DND-41 (cell line): ENCODE measurements around the gene ING4.
A peak's percentile ranks its signal among the peaks of the same experiment; 100 is the strongest.

Experiments used
- ATAC-seq: fragments of 200-7000 bp; cut with Tn5 transposase; 3 replicates; pipeline ENCODE4 v1.9.1; 2021; ENCODE audit warnings: low read depth; ENCODE audit not compliant: insufficient read depth
- DNase-seq: peaks from one replicate; pipeline ENCODE4 v3.0.0-alpha.2; 2020
- H2AFZ ChIP-seq: 2 replicates; pipeline ENCODE4 v1.6.0; 2012; ENCODE audit warnings: low read depth, low read length
- H3K27ac ChIP-seq: 2 replicates; pipeline ENCODE4 v1.5.1; 2012; ENCODE audit warnings: low read length, inconsistent platforms
- H3K27me3 ChIP-seq: fragments of 200-600 bp; sonication (generic); 2 replicates; pipeline ENCODE4 v1.6.0; 2012; ENCODE audit warnings: low read length, mild to moderate bottlenecking, inconsistent platforms; ENCODE audit not compliant: insufficient read depth, poor library complexity
- H3K36me3 ChIP-seq: 2 replicates; pipeline ENCODE4 v1.5.1; 2012; ENCODE audit warnings: low read length, inconsistent platforms; ENCODE audit not compliant: insufficient read depth
- H3K4me1 ChIP-seq: 2 replicates; pipeline ENCODE4 v1.5.1; 2012; ENCODE audit warnings: mild to moderate bottlenecking, low read length; ENCODE audit not compliant: insufficient read depth
- H3K4me2 ChIP-seq: 2 replicates; pipeline ENCODE4 v1.6.0; 2012; ENCODE audit warnings: mild to moderate bottlenecking, moderate library complexity, low read length, inconsistent platforms; ENCODE audit not compliant: insufficient read depth
- H3K4me3 ChIP-seq, 2 experiments: fragments of 200-600 bp in 1 of 2; shearing (Covaris generic) in 1 of 2; 2 replicates each; pipeline ENCODE4 v1.5.1; 2012 to 2016; ENCODE audit warnings: inconsistent platforms in 2 of 2, low read length in 2 of 2, mild to moderate bottlenecking in 2 of 2, low read depth in 1 of 2, moderate library complexity in 1 of 2
- H3K79me2 ChIP-seq: 2 replicates; pipeline ENCODE4 v1.6.0; 2012; ENCODE audit warnings: low read length, inconsistent platforms; ENCODE audit not compliant: insufficient read depth
- H3K9ac ChIP-seq: 2 replicates; pipeline ENCODE4 v1.6.0; 2012; ENCODE audit warnings: low read depth, mild to moderate bottlenecking, inconsistent platforms, low read length, moderate library complexity
- H3K9me3 ChIP-seq: 2 replicates; pipeline ENCODE4 v1.5.1; 2012; ENCODE audit warnings: low read length, moderate library complexity, mild to moderate bottlenecking, inconsistent platforms; ENCODE audit not compliant: insufficient read depth, severe bottlenecking
- H4K20me1 ChIP-seq: 2 replicates; pipeline ENCODE4 v1.6.0; 2012; ENCODE audit warnings: low read length; ENCODE audit not compliant: insufficient read depth
- CTCF ChIP-seq: IDR thresholded peaks from 2 replicates; pipeline ENCODE4 v1.5.1; 2012; ENCODE audit warnings: borderline replicate concordance, low read length, moderate library complexity, mild to moderate bottlenecking; ENCODE audit not compliant: poor library complexity, severe bottlenecking; ENCODE audit errors: extremely low read depth
- EZH2 ChIP-seq: IDR thresholded peaks from 3 replicates; pipeline ENCODE4 v1.6.1; 2012; ENCODE audit warnings: borderline replicate concordance, low read depth, mild to moderate bottlenecking, moderate library complexity, low read length, inconsistent platforms; ENCODE audit not compliant: severe bottlenecking

ING4 gene

DNA sequence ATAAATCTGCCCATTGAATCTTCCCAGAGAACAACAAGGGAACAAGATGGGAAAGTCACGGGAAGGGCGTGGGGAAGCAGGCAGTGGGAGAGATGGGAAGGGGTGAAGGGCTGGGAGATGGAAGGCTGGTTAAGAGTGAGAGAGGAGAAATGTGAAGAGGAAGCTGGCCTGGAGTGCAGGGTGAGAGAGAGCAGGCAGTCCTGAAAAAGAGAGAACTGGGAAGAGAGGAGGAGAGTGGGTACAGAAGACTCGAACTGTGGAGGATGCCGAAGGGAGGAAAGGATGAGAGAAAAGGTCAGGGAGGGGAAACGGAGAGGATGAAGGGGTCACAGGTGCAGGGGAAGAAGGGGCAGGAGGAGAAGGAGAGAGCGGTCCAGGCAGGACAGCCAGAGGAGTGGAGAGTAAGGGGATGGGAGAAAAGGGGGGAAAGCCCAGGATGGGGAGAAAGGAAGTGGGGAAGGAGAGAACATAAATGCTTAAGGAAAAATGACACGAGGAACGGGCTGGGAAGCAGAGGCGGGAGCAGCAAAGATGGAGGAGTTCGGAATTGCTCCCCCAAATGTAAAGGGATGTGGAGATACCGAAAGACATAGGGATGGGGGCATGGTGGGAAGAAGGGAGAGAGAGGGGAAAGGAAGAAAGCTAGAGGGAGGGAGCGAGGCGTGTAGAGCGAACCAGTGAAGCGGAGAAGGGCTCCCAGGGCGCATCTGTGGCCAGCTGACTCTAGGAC lies 36.5 kb upstream of the ING4 start:
- Histone ChIP-seq H3K79me2 (no peaks in the 10 kb centered on the region), H3K9me3 (no peaks in the 10 kb centered on the region), H3K4me2 (no peak overlapping the region), H2AFZ (no peak overlapping the region), H3K27me3 (peaks cover 23% of the 10 kb centered on the region), H4K20me1 (no peaks in the 10 kb centered on the region), H3K9ac (no peak overlapping the region), H3K36me3 (no peaks in the 10 kb centered on the region), H3K27ac (no peak overlapping the region), H3K4me3 (no peak overlapping the region), H3K4me1 (no peaks in the 10 kb centered on the region)
- TF ChIP-seq EZH2: peak; percentile 27
- TF ChIP-seq CTCF: no peak
- ATAC-seq (no peak), DNase-seq (no peak)

GRCh38 chr12:6698352-6699046 lies 35.6 kb upstream of the ING4 start:
- H3K9me3 ChIP-seq: no peaks in the 10 kb centered on the region
- no peak overlapping the region for H3K4me3 ChIP-seq
- H4K20me1 ChIP-seq: no peaks in the 10 kb centered on the region
- H3K27me3 ChIP-seq: peaks cover 19% of the 10 kb centered on the region
- no peak for TF ChIP-seq CTCF
- no peak for TF ChIP-seq EZH2
- H3K9ac ChIP-seq: no peak overlapping the region
- no peak overlapping the region for H3K4me2 ChIP-seq
- no peak overlapping the region for H2AFZ ChIP-seq
- H3K27ac ChIP-seq: no peak overlapping the region
- no peak for DNase-seq
- ATAC-seq: no peak
- H3K79me2 ChIP-seq: no peaks in the 10 kb centered on the region
- H3K4me1 ChIP-seq: no peaks in the 10 kb centered on the region
- no peaks in the 10 kb centered on the region for H3K36me3 ChIP-seq

- peak; percentile 63 for TF ChIP-seq CTCF
- no peak for TF ChIP-seq EZH2
- Histone ChIP-seq H2AFZ (no peak overlapping the region), H3K9me3 (no peaks in the 10 kb centered on the region), H3K4me2 (no peak overlapping the region), H3K36me3 (no peaks in the 10 kb centered on the region), H3K79me2 (no peaks in the 10 kb centered on the region), H4K20me1 (no peaks in the 10 kb centered on the region), H3K4me3 (no peak overlapping the region), H3K4me1 (no peaks in the 10 kb centered on the region), H3K9ac (no peak overlapping the region), H3K27ac (no peak overlapping the region), H3K27me3 (peaks cover 17% of the 10 kb centered on the region)
- ATAC-seq (peak; percentile 69), DNase-seq (peak; percentile 41)
Observed at GRCh38 chr12:6697584-6698351, 34.8 kb upstream of the ING4 start.
